ENCODE measurements around the gene ZC3H18.

DNA sequence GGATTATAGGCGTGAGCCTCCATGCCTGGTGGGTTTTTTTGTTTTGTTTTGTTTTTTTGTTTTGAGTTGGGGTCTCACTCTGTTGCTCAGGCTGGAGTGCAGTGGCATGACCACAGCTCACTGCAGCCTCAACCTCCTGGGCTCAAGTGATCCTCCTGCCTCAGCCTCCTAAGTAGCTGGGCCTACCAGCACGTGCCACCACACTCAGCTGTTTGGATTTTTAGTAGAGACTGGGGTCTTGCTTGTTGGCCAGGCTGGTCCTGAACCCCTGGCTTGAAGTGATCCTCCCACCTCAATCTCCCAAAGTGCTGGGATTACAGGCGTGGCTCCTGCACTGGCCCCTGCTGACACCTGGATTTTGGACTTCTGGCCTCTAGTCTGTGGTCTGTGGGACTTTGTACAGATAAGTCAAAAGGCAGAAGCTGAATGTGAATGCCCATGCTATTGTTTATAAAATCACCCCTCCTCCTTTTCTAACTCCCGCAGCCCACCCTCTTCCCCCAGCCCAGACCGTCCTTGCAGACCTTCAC, 110.4 kb downstream of the ZC3H18 start:
- TF ChIP-seq, protein P1, sequence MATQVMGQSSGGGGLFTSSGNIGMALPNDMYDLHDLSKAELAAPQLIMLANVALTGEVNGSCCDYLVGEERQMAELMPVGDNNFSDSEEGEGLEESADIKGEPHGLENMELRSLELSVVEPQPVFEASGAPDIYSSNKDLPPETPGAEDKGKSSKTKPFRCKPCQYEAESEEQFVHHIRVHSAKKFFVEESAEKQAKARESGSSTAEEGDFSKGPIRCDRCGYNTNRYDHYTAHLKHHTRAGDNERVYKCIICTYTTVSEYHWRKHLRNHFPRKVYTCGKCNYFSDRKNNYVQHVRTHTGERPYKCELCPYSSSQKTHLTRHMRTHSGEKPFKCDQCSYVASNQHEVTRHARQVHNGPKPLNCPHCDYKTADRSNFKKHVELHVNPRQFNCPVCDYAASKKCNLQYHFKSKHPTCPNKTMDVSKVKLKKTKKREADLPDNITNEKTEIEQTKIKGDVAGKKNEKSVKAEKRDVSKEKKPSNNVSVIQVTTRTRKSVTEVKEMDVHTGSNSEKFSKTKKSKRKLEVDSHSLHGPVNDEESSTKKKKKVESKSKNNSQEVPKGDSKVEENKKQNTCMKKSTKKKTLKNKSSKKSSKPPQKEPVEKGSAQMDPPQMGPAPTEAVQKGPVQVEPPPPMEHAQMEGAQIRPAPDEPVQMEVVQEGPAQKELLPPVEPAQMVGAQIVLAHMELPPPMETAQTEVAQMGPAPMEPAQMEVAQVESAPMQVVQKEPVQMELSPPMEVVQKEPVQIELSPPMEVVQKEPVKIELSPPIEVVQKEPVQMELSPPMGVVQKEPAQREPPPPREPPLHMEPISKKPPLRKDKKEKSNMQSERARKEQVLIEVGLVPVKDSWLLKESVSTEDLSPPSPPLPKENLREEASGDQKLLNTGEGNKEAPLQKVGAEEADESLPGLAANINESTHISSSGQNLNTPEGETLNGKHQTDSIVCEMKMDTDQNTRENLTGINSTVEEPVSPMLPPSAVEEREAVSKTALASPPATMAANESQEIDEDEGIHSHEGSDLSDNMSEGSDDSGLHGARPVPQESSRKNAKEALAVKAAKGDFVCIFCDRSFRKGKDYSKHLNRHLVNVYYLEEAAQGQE (IDR thresholded peaks at IDR 0.05; ENCODE audit: low read depth): no peak
- no peak for TF ChIP-seq EGR1 (IDR thresholded peaks at IDR 0.05)
- no peak for TF ChIP-seq YY1 (IDR thresholded peaks at IDR 0.05; ENCODE audit: low read depth)
- TF ChIP-seq EP300 (IDR thresholded peaks at IDR 0.05; ENCODE audit: borderline replicate concordance): no peak
- TF ChIP-seq, protein P2, sequence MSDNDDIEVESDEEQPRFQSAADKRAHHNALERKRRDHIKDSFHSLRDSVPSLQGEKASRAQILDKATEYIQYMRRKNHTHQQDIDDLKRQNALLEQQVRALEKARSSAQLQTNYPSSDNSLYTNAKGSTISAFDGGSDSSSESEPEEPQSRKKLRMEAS (IDR thresholded peaks at IDR 0.05): no peak
- TF ChIP-seq, protein P3, sequence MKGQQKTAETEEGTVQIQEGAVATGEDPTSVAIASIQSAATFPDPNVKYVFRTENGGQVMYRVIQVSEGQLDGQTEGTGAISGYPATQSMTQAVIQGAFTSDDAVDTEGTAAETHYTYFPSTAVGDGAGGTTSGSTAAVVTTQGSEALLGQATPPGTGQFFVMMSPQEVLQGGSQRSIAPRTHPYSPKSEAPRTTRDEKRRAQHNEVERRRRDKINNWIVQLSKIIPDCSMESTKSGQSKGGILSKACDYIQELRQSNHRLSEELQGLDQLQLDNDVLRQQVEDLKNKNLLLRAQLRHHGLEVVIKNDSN (IDR thresholded peaks at IDR 0.05): no peak
- no peak for TF ChIP-seq CEBPB (IDR thresholded peaks at IDR 0.05)
- TF ChIP-seq TAF1 (IDR thresholded peaks at IDR 0.05; ENCODE audit: low read depth): no peak
- no peak for TF ChIP-seq RAD21 (IDR thresholded peaks at IDR 0.05; ENCODE audit: low read depth)
- TF ChIP-seq FOXM1 (IDR thresholded peaks at IDR 0.05; ENCODE audit: borderline replicate concordance, low read depth): no peak
- TF ChIP-seq CREB1 (IDR thresholded peaks at IDR 0.05; ENCODE audit: low read depth): no peak
- TF ChIP-seq TCF12 (IDR thresholded peaks at IDR 0.05; ENCODE audit: low read depth): no peak
- TF ChIP-seq NFIC (IDR thresholded peaks at IDR 0.05): no peak
- no peak for TF ChIP-seq TEAD4 (IDR thresholded peaks at IDR 0.05)
